ENCODE results near the gene LCE1A. TPM values are rescaled to one million over a fixed set of nuclear protein-coding genes. Genes with fewer than 3 reads are reported as not detected.

Gene LCE1A
- total and polyA plus RNA-seq, 12 donors: not detected

GRCh38 chr1:152795686-152796085 lies 31.6 kb upstream of the LCE1A start:
- intact Hi-C loops (cut with DNase I): no loop called here
- no peak for ATAC-seq

GRCh38 chr1:152796421-152796820 lies 30.9 kb upstream of the LCE1A start, which contains the start of gene LCE1D:
TSS of gene LCE1D (plus strand) at chr1:152796721. CDS start at chr1:152797795, 1,074 bp downstream.
- Histone ChIP-seq H3K4me1 (no peaks in the 10 kb centered on the region), H3K4me3 (no peak within 1 kb of the TSS), H3K36me3 (no peaks in the 10 kb centered on the region), H3K9me3 (no peaks in the 10 kb centered on the region), H3K27me3 (peaks cover 0 to 4% (median 0%) of the 10 kb centered on the region in 7 donors), H3K27ac (no peak within 1 kb of the TSS)
- 35 to 37% methylated on average over 3 of the region's 3 CpGs for WGBS, 2 donors
- ATAC-seq (no peak), DNase-seq (no peak)
- TF ChIP-seq, protein P1, sequence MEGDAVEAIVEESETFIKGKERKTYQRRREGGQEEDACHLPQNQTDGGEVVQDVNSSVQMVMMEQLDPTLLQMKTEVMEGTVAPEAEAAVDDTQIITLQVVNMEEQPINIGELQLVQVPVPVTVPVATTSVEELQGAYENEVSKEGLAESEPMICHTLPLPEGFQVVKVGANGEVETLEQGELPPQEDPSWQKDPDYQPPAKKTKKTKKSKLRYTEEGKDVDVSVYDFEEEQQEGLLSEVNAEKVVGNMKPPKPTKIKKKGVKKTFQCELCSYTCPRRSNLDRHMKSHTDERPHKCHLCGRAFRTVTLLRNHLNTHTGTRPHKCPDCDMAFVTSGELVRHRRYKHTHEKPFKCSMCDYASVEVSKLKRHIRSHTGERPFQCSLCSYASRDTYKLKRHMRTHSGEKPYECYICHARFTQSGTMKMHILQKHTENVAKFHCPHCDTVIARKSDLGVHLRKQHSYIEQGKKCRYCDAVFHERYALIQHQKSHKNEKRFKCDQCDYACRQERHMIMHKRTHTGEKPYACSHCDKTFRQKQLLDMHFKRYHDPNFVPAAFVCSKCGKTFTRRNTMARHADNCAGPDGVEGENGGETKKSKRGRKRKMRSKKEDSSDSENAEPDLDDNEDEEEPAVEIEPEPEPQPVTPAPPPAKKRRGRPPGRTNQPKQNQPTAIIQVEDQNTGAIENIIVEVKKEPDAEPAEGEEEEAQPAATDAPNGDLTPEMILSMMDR (IDR thresholded peaks at IDR 0.05): no peak
- intact Hi-C loops (cut with DNase I): no loop called here

More at GRCh38 chr1:152795686-152796085, 31.6 kb upstream of the LCE1A start:
- Histone ChIP-seq H3K4me1 (no peaks in the 10 kb centered on the region), H3K27me3 (peaks cover 0 to 4% (median 0%) of the 10 kb centered on the region in 7 donors), H3K36me3 (no peaks in the 10 kb centered on the region), H3K4me3 (no peak overlapping the region), H3K27ac (no peak overlapping the region), H3K9me3 (no peaks in the 10 kb centered on the region)
- TF ChIP-seq, protein P1 (IDR thresholded peaks at IDR 0.05): no peak
- no peak for DNase-seq
- WGBS, 2 donors: 60 to 62% methylated on average over 4 of the region's 4 CpGs

GRCh38 chr1:152801333-152801732 lies 25.9 kb upstream of the LCE1A start:
- no peak overlapping the region for H3K4me3 ChIP-seq
- intact Hi-C loops (cut with DNase I): no loop called here
- H3K27me3 ChIP-seq: peaks cover 0 to 4% (median 0%) of the 10 kb centered on the region in 7 donors
- H3K4me1 ChIP-seq: no peaks in the 10 kb centered on the region
- TF ChIP-seq, protein P1 (IDR thresholded peaks at IDR 0.05): no peak
- no peaks in the 10 kb centered on the region for H3K9me3 ChIP-seq
- DNase-seq: no peak
- H3K27ac ChIP-seq: no peak overlapping the region
- H3K36me3 ChIP-seq: no peaks in the 10 kb centered on the region
- 29 to 44% methylated on average over 1 of the region's 1 CpG for WGBS, 2 donors
- no peak for ATAC-seq

- Histone ChIP-seq H3K9me3 (peaks cover 0 to 4% (median 0%) of the 10 kb centered on the region in 11 donors), H3K4me1 (no peaks in the 10 kb centered on the region), H3K4me3 (no peak within 1 kb of the TSS), H3K27me3 (peaks cover 0 to 6% (median 0%) of the 10 kb centered on the region in 7 donors), H3K36me3 (no peaks in the 10 kb centered on the region), H3K27ac (no peak within 1 kb of the TSS)
- no peak for ATAC-seq
- TF ChIP-seq, protein P1 (IDR thresholded peaks at IDR 0.05): no peak
- no peak for DNase-seq
- 48 to 54% methylated on average over 3 of the region's 3 CpGs for WGBS, 2 donors
- intact Hi-C loops (cut with DNase I): no loop called here
These were observed 20.7 kb upstream of the LCE1A start, which contains the start of gene LCE1C for GRCh38 chr1:152806576-152806975. TSS of gene LCE1C (minus strand) at chr1:152806651. CDS start at chr1:152805478, 1,173 bp downstream.

Measured in heart right ventricle (tissue), 16 donors.